DMS153 treated with DMSO at 0.1 percent for 48 hours (cell line): Measurements from ENCODE around the gene PPP3R1.

Source experiments
- DNase-seq: peaks from one replicate; lab custom pipeline; 2025; ENCODE audit not compliant: unreplicated experiment; lab: John Stamatoyannopoulos, UW

The PPP3R1 gene

GRCh38 chr2:68258851-68259250 is 6.5 kb upstream of the PPP3R1 start:
- DNase-seq = no peak

GRCh38 chr2:68256093-68256450 is 3.7 kb upstream of the PPP3R1 start:
- no peak for DNase-seq

GRCh38 chr2:68253219-68254068 is 1.1 kb upstream of the PPP3R1 start:
- DNase-seq = peak; percentile 28

GRCh38 chr2:68251855-68252399 is 405 bp downstream of the PPP3R1 start:
- DNase-seq = no peak

- peak; percentile 85 for DNase-seq
Measured at GRCh38 chr2:68251187-68251854, 1.0 kb downstream of the PPP3R1 start.

- no peak for DNase-seq
Measured at GRCh38 chr2:68250652-68251186, 1.6 kb downstream of the PPP3R1 start.

GRCh38 chr2:68250196-68250595 is 2.1 kb downstream of the PPP3R1 start:
- DNase-seq = no peak

- DNase-seq = no peak
Measured at GRCh38 chr2:68248806-68249205, 3.5 kb downstream of the PPP3R1 start.

- DNase-seq = no peak
Measured at GRCh38 chr2:68248361-68248760, 4.0 kb downstream of the PPP3R1 start.

- no peak for DNase-seq
Measured at GRCh38 chr2:68246396-68246795, 5.9 kb downstream of the PPP3R1 start.

- DNase-seq = no peak
Measured at GRCh38 chr2:68245672-68246071, 6.7 kb downstream of the PPP3R1 start.

GRCh38 chr2:68245066-68245465 is 7.3 kb downstream of the PPP3R1 start:
- no peak for DNase-seq

- no peak for DNase-seq
Measured at GRCh38 chr2:68244456-68244855, 7.9 kb downstream of the PPP3R1 start.

GRCh38 chr2:68241732-68242131 is 10.6 kb downstream of the PPP3R1 start:
- no peak for DNase-seq

- DNase-seq = no peak
Measured at GRCh38 chr2:68240446-68240845, 11.9 kb downstream of the PPP3R1 start.

GRCh38 chr2:68238955-68239822 is 13.1 kb downstream of the PPP3R1 start:
- no peak for DNase-seq

GRCh38 chr2:68237976-68238580 is 14.3 kb downstream of the PPP3R1 start:
- DNase-seq = no peak

GRCh38 chr2:68237404-68237803 is 14.9 kb downstream of the PPP3R1 start:
- DNase-seq = no peak

- DNase-seq = no peak
Measured at GRCh38 chr2:68236876-68237275, 15.5 kb downstream of the PPP3R1 start.

GRCh38 chr2:68236103-68236734 is 16.1 kb downstream of the PPP3R1 start:
- no peak for DNase-seq
